DND-41 (cell line): ENCODE results near the gene YEATS4.

Experiments used
- EZH2 ChIP-seq: IDR thresholded peaks from 3 replicates; pipeline ENCODE4 v1.6.1; 2012; ENCODE audit warnings: borderline replicate concordance, low read depth, mild to moderate bottlenecking, moderate library complexity, low read length, inconsistent platforms; ENCODE audit not compliant: severe bottlenecking
- TF ChIP-seq, protein P1 (sequence below): IDR thresholded peaks from 2 replicates; pipeline ENCODE4 v1.5.1; 2012; ENCODE audit warnings: borderline replicate concordance, low read length, moderate library complexity, mild to moderate bottlenecking; ENCODE audit not compliant: poor library complexity, severe bottlenecking; ENCODE audit errors: extremely low read depth

DNA sequence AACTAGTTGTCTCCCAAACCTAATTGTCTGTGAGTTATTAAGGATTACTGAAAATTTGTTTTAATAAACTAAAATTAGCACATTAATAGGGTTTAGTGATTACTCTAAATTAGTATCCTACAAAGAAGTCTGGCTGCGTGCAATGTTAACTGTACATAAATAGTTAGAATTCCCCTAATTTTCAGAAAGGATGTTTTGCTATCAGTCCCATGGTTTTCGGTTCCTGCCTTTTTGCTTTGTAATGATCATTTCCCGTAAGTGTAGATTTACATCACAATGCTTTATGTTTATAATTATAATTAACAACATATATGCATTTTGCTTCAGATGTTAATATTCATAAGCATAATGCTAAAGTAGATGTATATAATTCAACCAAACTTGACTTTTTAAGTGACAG, 31.1 kb upstream of the YEATS4 start:
- TF ChIP-seq, protein P1, sequence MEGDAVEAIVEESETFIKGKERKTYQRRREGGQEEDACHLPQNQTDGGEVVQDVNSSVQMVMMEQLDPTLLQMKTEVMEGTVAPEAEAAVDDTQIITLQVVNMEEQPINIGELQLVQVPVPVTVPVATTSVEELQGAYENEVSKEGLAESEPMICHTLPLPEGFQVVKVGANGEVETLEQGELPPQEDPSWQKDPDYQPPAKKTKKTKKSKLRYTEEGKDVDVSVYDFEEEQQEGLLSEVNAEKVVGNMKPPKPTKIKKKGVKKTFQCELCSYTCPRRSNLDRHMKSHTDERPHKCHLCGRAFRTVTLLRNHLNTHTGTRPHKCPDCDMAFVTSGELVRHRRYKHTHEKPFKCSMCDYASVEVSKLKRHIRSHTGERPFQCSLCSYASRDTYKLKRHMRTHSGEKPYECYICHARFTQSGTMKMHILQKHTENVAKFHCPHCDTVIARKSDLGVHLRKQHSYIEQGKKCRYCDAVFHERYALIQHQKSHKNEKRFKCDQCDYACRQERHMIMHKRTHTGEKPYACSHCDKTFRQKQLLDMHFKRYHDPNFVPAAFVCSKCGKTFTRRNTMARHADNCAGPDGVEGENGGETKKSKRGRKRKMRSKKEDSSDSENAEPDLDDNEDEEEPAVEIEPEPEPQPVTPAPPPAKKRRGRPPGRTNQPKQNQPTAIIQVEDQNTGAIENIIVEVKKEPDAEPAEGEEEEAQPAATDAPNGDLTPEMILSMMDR, result no peak
- no peak for TF ChIP-seq EZH2
